HCT116 (cell line): ENCODE data around the gene MAP4K4. TPM values are rescaled to one million over a fixed set of nuclear protein-coding genes. Genes with fewer than 3 reads are reported as not detected.

Experiments
- ATAC-seq: fragments of 200-7000 bp; cut with Tn5 transposase; 2 replicates; pipeline ENCODE4 v1.9.1; 2020; ENCODE audit warnings: mild to moderate bottlenecking, moderate library complexity
- BruUV-seq: library from RNA; stranded (reverse); fragments of 400-500 nt; replicated peaks from 2 replicates; lab custom pipeline; 2021; lab: Mats Ljungman, UMichigan
- CTCF ChIA-PET: fragments of 300-600 bp; sonication (Branson Sonifier 250); formaldehyde crosslinking; loops from one replicate; lab custom pipeline; 2021; ENCODE audit warnings: antibody characterized with exemption; lab: Charles Lee
- POLR2A ChIA-PET: fragments of 300-600, 350-600 bp; sonication (Branson Sonifier 250); formaldehyde crosslinking; loops from one replicate; lab custom pipeline; 2021; ENCODE audit warnings: antibody characterized with exemption; lab: Charles Lee
- RAD21 ChIA-PET, 2 experiments: fragments of 300-600 bp; sonication (Branson Sonifier 250); formaldehyde crosslinking; loops; one replicate each; lab custom pipeline; 2023; ENCODE audit warnings: low total read pairs in 2 of 2; ENCODE audit not compliant: uncharacterized antibody in 2 of 2, unreplicated experiment in 2 of 2, low non-redundant PET in 1 of 2; lab: Charles Lee
- DNase-seq: peaks from one replicate; pipeline ENCODE4 v3.0.0-alpha.2; 2010; ENCODE audit warnings: low read depth, low spot score
- H2AFZ ChIP-seq: fragments of 200-600 bp; shearing (Covaris generic), sonication (generic); 2 replicates; pipeline ENCODE4 v1.6.1; 2017; ENCODE audit warnings: low read depth, mixed run types, mixed read lengths, antibody characterized with exemption, low read length; ENCODE audit not compliant: poor library complexity, severe bottlenecking
- H3K27ac ChIP-seq: 2 replicates; pipeline ENCODE4 v1.5.1; 2012; ENCODE audit warnings: low read depth, low read length
- H3K27me3 ChIP-seq: fragments of 200-600 bp; sonication (generic); 2 replicates; pipeline ENCODE4 v1.6.1; 2016; ENCODE audit warnings: mixed run types, low read length, mixed read lengths; ENCODE audit not compliant: insufficient read depth
- H3K36me3 ChIP-seq, 2 experiments: fragments of 200-500 bp in 1 of 2; fragments of 200-600 bp in 1 of 2; sonication (Bioruptor generic) in 1 of 2; sonication (generic) in 1 of 2; 2 replicates each; pipeline versions ENCODE4 v1.5.1 to v1.6.1; 2014 to 2016; ENCODE audit warnings: low read length in 2 of 2, inconsistent platforms in 1 of 2, mixed read lengths in 1 of 2, mixed run types in 1 of 2; ENCODE audit not compliant: insufficient read depth in 2 of 2, control insufficient read depth in 1 of 2
- H3K4me1 ChIP-seq, 2 experiments: fragments of 200-600 bp in 1 of 2; sonication (generic) in 1 of 2; 2 replicates each; pipeline versions ENCODE4 v1.5.1 to v1.6.1; 2012 to 2017; ENCODE audit warnings: low read length in 2 of 2, inconsistent platforms in 1 of 2, mild to moderate bottlenecking in 1 of 2, mixed read lengths in 1 of 2, mixed run types in 1 of 2, moderate library complexity in 1 of 2; ENCODE audit not compliant: insufficient read depth in 2 of 2, control insufficient read depth in 1 of 2
- H3K4me2 ChIP-seq: fragments of 200-600 bp; sonication (generic); 2 replicates; pipeline ENCODE4 v1.6.1; 2017; ENCODE audit warnings: mixed run types, low read length, mixed read lengths
- H3K4me3 ChIP-seq, 2 experiments: fragments of 200-600 bp in 1 of 2; sonication (generic) in 1 of 2; replicated peaks in 1 of 2; 2 replicates each; pipeline ENCODE4 v1.5.1; 2011 to 2016; ENCODE audit warnings: low read length in 2 of 2, control low read depth in 1 of 2, low read depth in 1 of 2, mild to moderate bottlenecking in 1 of 2, mixed read lengths in 1 of 2, mixed run types in 1 of 2
- H3K79me2 ChIP-seq: fragments of 200-600 bp; sonication (generic); 2 replicates; pipeline ENCODE4 v1.6.1; 2017; ENCODE audit warnings: mild to moderate bottlenecking, mixed run types, low read length, moderate library complexity, mixed read lengths; ENCODE audit not compliant: insufficient read depth
- H3K9ac ChIP-seq: fragments of 200-600 bp; sonication (generic); 2 replicates; pipeline ENCODE4 v1.6.1; 2016; ENCODE audit warnings: low read length, mixed read lengths
- H3K9me2 ChIP-seq: fragments of 200-600 bp; sonication (generic), shearing (Covaris generic); 2 replicates; pipeline ENCODE4 v1.6.1; 2017; ENCODE audit warnings: mixed run types, mild to moderate bottlenecking, moderate library complexity; ENCODE audit not compliant: insufficient read depth
- H3K9me3 ChIP-seq, 2 experiments: fragments of 200-500 bp in 1 of 2; fragments of 200-600 bp in 1 of 2; sonication (Bioruptor generic) in 1 of 2; sonication (generic) in 1 of 2; 2 replicates each; pipeline ENCODE4 v1.6.1; 2014 to 2017; ENCODE audit warnings: low read length in 2 of 2, mixed read lengths in 2 of 2, inconsistent platforms in 1 of 2, low read depth in 1 of 2, mild to moderate bottlenecking in 1 of 2, mixed run types in 1 of 2, moderate library complexity in 1 of 2; ENCODE audit not compliant: control insufficient read depth in 1 of 2, insufficient read depth in 1 of 2
- H4K20me1 ChIP-seq: fragments of 200-600 bp; sonication (generic), shearing (Covaris generic); 2 replicates; pipeline ENCODE4 v1.6.1; 2017; ENCODE audit warnings: mixed run types, mild to moderate bottlenecking, moderate library complexity; ENCODE audit not compliant: insufficient read depth
- EGR1 ChIP-seq: IDR thresholded peaks from 2 replicates; pipeline ENCODE4 v1.6.1; 2012; ENCODE audit warnings: low read depth
- ELF1 ChIP-seq: IDR thresholded peaks from 2 replicates; pipeline ENCODE4 v1.6.1; 2012; ENCODE audit warnings: low read depth, borderline replicate concordance
- EZH2 ChIP-seq: fragments of 200-600 bp; sonication (generic); IDR thresholded peaks from 2 replicates; pipeline ENCODE4 v1.6.1; 2017; ENCODE audit warnings: antibody characterized with exemption, mixed run types
- EZH2phosphoT487 ChIP-seq: fragments of 200-600 bp; IDR thresholded peaks from 2 replicates; pipeline ENCODE4 v1.6.1; 2018; ENCODE audit warnings: antibody characterized with exemption, borderline replicate concordance
- FOSL1 ChIP-seq: IDR thresholded peaks from 2 replicates; pipeline ENCODE4 v1.6.1; 2012; ENCODE audit warnings: low read depth
- JUND ChIP-seq: IDR thresholded peaks from 2 replicates; pipeline ENCODE4 v1.6.1; 2012
- POLR2AphosphoS5 ChIP-seq: IDR thresholded peaks from 2 replicates; pipeline ENCODE4 v1.6.1; 2011; ENCODE audit warnings: mild to moderate bottlenecking, low read depth, low read length, moderate library complexity
- RAD21 ChIP-seq: IDR thresholded peaks from 2 replicates; pipeline ENCODE4 v1.6.1; 2012; ENCODE audit warnings: low read depth, mild to moderate bottlenecking
- REST ChIP-seq: IDR thresholded peaks from 2 replicates; pipeline ENCODE4 v1.6.1; 2012; ENCODE audit warnings: low read depth
- SP1 ChIP-seq: IDR thresholded peaks from 2 replicates; pipeline ENCODE4 v1.6.1; 2012; ENCODE audit warnings: low read depth
- SRF ChIP-seq: IDR thresholded peaks from 2 replicates; pipeline ENCODE4 v1.6.1; 2012; ENCODE audit warnings: low read depth
- TCF7L2 ChIP-seq: IDR thresholded peaks from 2 replicates; pipeline ENCODE4 v1.7.0; 2011; ENCODE audit warnings: borderline replicate concordance, inconsistent platforms; ENCODE audit not compliant: insufficient read depth, insufficient read length; ENCODE audit errors: extremely low read depth
- YY1 ChIP-seq: IDR thresholded peaks from 2 replicates; pipeline ENCODE4 v1.6.1; 2011; ENCODE audit warnings: low read length, low read depth, moderate library complexity, mild to moderate bottlenecking; ENCODE audit not compliant: insufficient replicate concordance; ENCODE audit errors: extremely low read depth
- ZFX ChIP-seq: fragments of 450-650 bp; IDR thresholded peaks from 2 replicates; pipeline ENCODE4 v1.6.1; 2017
- ZNF274 ChIP-seq: fragments of 200-500 bp; sonication (Bioruptor generic); IDR thresholded peaks from 2 replicates; pipeline ENCODE4 v1.6.1; 2014; ENCODE audit warnings: mild to moderate bottlenecking, low read depth, low read length, inconsistent platforms
- intact Hi-C: fragments of 100-400 bp; cut with micrococcal nuclease; formaldehyde crosslinking; loops from 2 replicates; pipeline ENCODE4 v1.10.0; 2022
- total RNA-seq: library from RNA; stranded (reverse); gene quantifications from one replicate; pipeline ENCODE4 v1.2.1, GENCODE V29; 2021; ENCODE audit not compliant: unreplicated experiment
- TF ChIP-seq, protein P1 (sequence below), 3 experiments: fragments of 200-600 bp in 1 of 3; sonication (generic) in 1 of 3; IDR thresholded peaks in 2 of 3; conservative IDR thresholded peaks in 1 of 3; 2 replicates each; pipeline ENCODE4 v1.5.1; 2012 to 2017; ENCODE audit warnings: low read depth in 2 of 3, low read length in 2 of 3, antibody characterized with exemption in 1 of 3, borderline replicate concordance in 1 of 3, control low read depth in 1 of 3, mild to moderate bottlenecking in 1 of 3, mixed read lengths in 1 of 3, mixed run types in 1 of 3, moderate library complexity in 1 of 3; ENCODE audit not compliant: insufficient read depth in 1 of 3
- TF ChIP-seq, protein P2 (sequence below): IDR thresholded peaks from 2 replicates; pipeline ENCODE4 v1.6.1; 2012

Gene MAP4K4
- total RNA-seq, 1 experiment from 2014 or later = 62.3 TPM

DNA sequence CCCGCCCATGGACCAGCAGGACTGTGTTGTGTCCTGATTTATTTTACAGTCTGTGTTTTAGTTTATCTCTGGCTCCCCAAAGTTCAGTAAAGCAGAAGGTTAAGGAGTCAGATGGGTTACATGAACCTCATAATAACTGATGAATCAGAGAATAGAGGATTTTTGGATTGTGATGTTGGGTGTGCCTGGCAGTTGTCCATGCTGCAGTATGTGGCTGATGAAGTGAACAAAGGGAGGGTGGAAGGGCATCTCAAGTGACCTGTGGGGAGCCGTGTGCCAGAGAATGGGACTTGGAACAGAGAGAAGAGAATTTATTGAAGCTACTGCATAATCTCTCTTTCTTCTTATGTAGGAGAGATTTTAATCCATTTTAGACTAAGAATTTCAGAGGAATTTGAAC is 145.5 kb downstream of the MAP4K4 start:
- H3K9me3 ChIP-seq = no peaks in the 10 kb centered on the region
- ChIA-PET CTCF (no interaction called here), POLR2A (no interaction called here), RAD21 (no interaction called here)
- peaks cover 6 to 19% of the 10 kb centered on the region in 2 experiments; a peak in 3 of 4 replicates for H3K36me3 ChIP-seq
- no TSS peak for BruUV-seq
- TF ChIP-seq ZNF274 = no peak
- no peak for TF ChIP-seq TCF7L2
- TF ChIP-seq POLR2AphosphoS5 = no peak
- TF ChIP-seq FOSL1 = no peak
- TF ChIP-seq RAD21 = no peak
- TF ChIP-seq JUND = no peak
- TF ChIP-seq SP1 = no peak
- TF ChIP-seq, protein P1, sequence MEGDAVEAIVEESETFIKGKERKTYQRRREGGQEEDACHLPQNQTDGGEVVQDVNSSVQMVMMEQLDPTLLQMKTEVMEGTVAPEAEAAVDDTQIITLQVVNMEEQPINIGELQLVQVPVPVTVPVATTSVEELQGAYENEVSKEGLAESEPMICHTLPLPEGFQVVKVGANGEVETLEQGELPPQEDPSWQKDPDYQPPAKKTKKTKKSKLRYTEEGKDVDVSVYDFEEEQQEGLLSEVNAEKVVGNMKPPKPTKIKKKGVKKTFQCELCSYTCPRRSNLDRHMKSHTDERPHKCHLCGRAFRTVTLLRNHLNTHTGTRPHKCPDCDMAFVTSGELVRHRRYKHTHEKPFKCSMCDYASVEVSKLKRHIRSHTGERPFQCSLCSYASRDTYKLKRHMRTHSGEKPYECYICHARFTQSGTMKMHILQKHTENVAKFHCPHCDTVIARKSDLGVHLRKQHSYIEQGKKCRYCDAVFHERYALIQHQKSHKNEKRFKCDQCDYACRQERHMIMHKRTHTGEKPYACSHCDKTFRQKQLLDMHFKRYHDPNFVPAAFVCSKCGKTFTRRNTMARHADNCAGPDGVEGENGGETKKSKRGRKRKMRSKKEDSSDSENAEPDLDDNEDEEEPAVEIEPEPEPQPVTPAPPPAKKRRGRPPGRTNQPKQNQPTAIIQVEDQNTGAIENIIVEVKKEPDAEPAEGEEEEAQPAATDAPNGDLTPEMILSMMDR (IDR thresholded peaks at IDR 0.05 in 2 of 3, conservative IDR thresholded peaks at IDR 0.05 in 1 of 3; ENCODE audit: borderline replicate concordance in 1 of 3, insufficient read depth in 1 of 3, low read depth in 2 of 3, low read length in 2 of 3) = no peak
- TF ChIP-seq REST = no peak
- TF ChIP-seq SRF = no peak
- TF ChIP-seq EZH2phosphoT487 = no peak
- TF ChIP-seq, protein P2, sequence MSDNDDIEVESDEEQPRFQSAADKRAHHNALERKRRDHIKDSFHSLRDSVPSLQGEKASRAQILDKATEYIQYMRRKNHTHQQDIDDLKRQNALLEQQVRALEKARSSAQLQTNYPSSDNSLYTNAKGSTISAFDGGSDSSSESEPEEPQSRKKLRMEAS = no peak
- no peak for TF ChIP-seq YY1
- TF ChIP-seq ZFX = no peak
- TF ChIP-seq EZH2 = no peak
- TF ChIP-seq ELF1 = no peak
- TF ChIP-seq EGR1 = no peak
- ATAC-seq (no peak), DNase-seq (no peak)
- no peak overlapping the region for H2AFZ ChIP-seq
- no peak overlapping the region for H3K9ac ChIP-seq
- no peak overlapping the region for H3K4me2 ChIP-seq
- no peaks in the 10 kb centered on the region for H3K9me2 ChIP-seq
- intact Hi-C loops = no loop called here
- H3K27ac ChIP-seq = no peak overlapping the region
- no peaks in the 10 kb centered on the region for H3K27me3 ChIP-seq
- H3K4me1 ChIP-seq = no peaks in the 10 kb centered on the region
- H3K4me3 ChIP-seq = no peak overlapping the region
- H3K79me2 ChIP-seq = no peaks in the 10 kb centered on the region
- H4K20me1 ChIP-seq = no peaks in the 10 kb centered on the region
